Breast epithelium (tissue), 4 donors: ENCODE measurements around the gene CCDC3. TPM values are rescaled to one million over a fixed set of nuclear protein-coding genes. Genes with fewer than 3 reads are reported as not detected.

Experiments used
- DNase-seq, 2 donors: peaks; one replicate each; pipeline ENCODE4 v3.0.0-alpha.2; 2019; ENCODE audit warnings: low spot score in 2 of 2
- H3K27ac ChIP-seq, 2 donors: fragments of 200-600 bp; sonication (generic) in 1 of 2; one replicate each; pipeline ENCODE4 v1.5.1; 2016 to 2019; ENCODE audit warnings: mild to moderate bottlenecking in 1 of 2
- H3K27me3 ChIP-seq, 2 donors: fragments of 200-600 bp; sonication (generic) in 1 of 2; one replicate each; pipeline versions ENCODE4 v1.5.1 to v1.6.0; 2017 to 2019; ENCODE audit warnings: control low read depth in 1 of 2, mild to moderate bottlenecking in 1 of 2
- H3K36me3 ChIP-seq: fragments of 200-600 bp; one replicate; pipeline ENCODE4 v1.5.1; 2019
- H3K4me1 ChIP-seq, 2 donors: fragments of 200-600 bp; sonication (generic); one replicate each; pipeline ENCODE4 v1.5.1; 2016 to 2019; ENCODE audit warnings: control low read depth in 1 of 2
- H3K4me3 ChIP-seq, 3 donors: fragments of 200-600 bp; sonication (generic); 1 replicate in 2 of 3; 2 replicates in 1 of 3; pipeline ENCODE4 v1.5.1; 2016 to 2019; ENCODE audit warnings: mild to moderate bottlenecking in 3 of 3, moderate library complexity in 2 of 3
- H3K9me3 ChIP-seq, 2 donors: fragments of 200-600 bp; sonication (generic) in 1 of 2; one replicate each; pipeline ENCODE4 v1.5.1; 2016 to 2019; ENCODE audit warnings: control low read depth in 1 of 2
- POLR2A ChIP-seq: fragments of 450-650 bp; IDR thresholded peaks from one replicate; pipeline ENCODE4 v1.6.1; 2016; ENCODE audit warnings: antibody characterized with exemption, mild to moderate bottlenecking, moderate library complexity
- POLR2AphosphoS5 ChIP-seq, 3 donors: sonication (generic); formaldehyde crosslinking; IDR thresholded peaks; one replicate each; pipeline ENCODE4 v1.6.1; 2017; ENCODE audit warnings: antibody characterized with exemption in 3 of 3
- intact Hi-C: fragments of 100-400 bp; cut with DNase I; formaldehyde crosslinking; loops from one replicate; pipeline ENCODE4 v1.15.1; 2023; ENCODE audit warnings: low total_unique reads
- total RNA-seq, 3 donors: library from RNA; depleted of rRNA; stranded (reverse); fragments of >200 nt; gene quantifications; one replicate each; pipeline ENCODE4 v1.1.0, GENCODE V29; 2016
- TF ChIP-seq, protein P1 (sequence below), 3 donors: fragments of 450-650 bp; IDR thresholded peaks; one replicate each; pipeline ENCODE4 v1.5.1; 2016 to 2017; ENCODE audit warnings: antibody characterized with exemption in 3 of 3, mild to moderate bottlenecking in 3 of 3, moderate library complexity in 3 of 3

Gene CCDC3
- total RNA-seq, 3 donors from 2014 or later: 8.2 to 13.0 (median 9.8) TPM

DNA sequence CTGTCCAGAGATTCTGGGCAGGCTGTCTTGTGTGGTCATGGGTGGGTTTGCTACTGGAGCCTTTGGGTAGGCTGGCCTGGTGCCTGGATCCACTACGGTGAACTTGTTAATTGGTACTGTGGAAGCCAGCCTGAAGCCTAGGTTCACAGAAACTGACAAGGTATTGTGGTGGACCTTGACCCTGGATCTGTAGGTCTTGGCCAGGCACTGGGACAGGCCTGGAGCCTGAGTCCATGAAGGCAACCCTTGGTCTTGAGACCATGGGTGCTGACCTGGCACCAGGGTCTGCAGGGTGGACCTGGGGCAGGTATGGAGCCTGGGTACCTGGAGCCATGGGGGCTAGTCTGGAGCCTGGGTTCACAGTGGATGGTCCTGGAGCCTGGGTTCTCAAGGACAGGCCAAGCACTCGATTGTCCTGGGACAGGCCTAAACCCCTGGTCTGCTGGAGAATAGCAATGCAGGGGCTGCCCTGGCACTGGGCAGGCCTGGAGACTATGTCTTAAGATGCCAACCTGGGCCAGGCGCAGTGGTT lies 85.8 kb downstream of the CCDC3 start:
- Histone ChIP-seq H3K27me3 (no peaks in the 10 kb centered on the region), H3K4me1 (no peaks in the 10 kb centered on the region), H3K9me3 (no peaks in the 10 kb centered on the region), H3K4me3 (no peak overlapping the region), H3K36me3 (no peaks in the 10 kb centered on the region), H3K27ac (no peak overlapping the region)
- TF ChIP-seq, protein P1, sequence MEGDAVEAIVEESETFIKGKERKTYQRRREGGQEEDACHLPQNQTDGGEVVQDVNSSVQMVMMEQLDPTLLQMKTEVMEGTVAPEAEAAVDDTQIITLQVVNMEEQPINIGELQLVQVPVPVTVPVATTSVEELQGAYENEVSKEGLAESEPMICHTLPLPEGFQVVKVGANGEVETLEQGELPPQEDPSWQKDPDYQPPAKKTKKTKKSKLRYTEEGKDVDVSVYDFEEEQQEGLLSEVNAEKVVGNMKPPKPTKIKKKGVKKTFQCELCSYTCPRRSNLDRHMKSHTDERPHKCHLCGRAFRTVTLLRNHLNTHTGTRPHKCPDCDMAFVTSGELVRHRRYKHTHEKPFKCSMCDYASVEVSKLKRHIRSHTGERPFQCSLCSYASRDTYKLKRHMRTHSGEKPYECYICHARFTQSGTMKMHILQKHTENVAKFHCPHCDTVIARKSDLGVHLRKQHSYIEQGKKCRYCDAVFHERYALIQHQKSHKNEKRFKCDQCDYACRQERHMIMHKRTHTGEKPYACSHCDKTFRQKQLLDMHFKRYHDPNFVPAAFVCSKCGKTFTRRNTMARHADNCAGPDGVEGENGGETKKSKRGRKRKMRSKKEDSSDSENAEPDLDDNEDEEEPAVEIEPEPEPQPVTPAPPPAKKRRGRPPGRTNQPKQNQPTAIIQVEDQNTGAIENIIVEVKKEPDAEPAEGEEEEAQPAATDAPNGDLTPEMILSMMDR (IDR thresholded peaks at IDR 0.05): no peak
- no peak for TF ChIP-seq POLR2AphosphoS5 (IDR thresholded peaks at IDR 0.05)
- no peak for TF ChIP-seq POLR2A
- no peak for DNase-seq
- intact Hi-C loops: no loop called here

DNA sequence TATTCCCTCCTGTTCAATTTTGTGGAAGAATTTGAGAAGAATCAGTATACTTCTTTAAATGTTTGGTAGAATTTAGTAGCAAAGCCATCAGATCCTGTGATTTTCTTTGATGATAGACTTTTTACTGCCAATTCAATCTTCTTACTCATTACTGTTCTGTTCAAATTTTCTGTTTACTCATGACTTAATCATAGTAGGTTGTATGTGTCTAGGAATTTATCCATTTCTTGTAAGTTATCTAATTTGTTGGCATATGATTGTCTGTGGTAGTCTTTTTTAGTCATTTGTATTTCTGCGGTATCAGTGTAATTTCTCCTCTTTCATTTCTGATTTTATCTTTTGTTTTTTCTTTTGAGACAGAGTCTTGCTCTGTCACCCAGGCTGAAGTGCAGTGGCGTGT lies 87.4 kb downstream of the CCDC3 start:
- Histone ChIP-seq H3K4me1 (no peaks in the 10 kb centered on the region), H3K27me3 (no peaks in the 10 kb centered on the region), H3K36me3 (no peaks in the 10 kb centered on the region), H3K4me3 (no peak overlapping the region), H3K27ac (no peak overlapping the region), H3K9me3 (no peaks in the 10 kb centered on the region)
- TF ChIP-seq POLR2AphosphoS5 (IDR thresholded peaks at IDR 0.05) (no peak), POLR2A (no peak)
- TF ChIP-seq, protein P1 (IDR thresholded peaks at IDR 0.05): no peak
- DNase-seq: no peak
- intact Hi-C loops: no loop called here

DNA sequence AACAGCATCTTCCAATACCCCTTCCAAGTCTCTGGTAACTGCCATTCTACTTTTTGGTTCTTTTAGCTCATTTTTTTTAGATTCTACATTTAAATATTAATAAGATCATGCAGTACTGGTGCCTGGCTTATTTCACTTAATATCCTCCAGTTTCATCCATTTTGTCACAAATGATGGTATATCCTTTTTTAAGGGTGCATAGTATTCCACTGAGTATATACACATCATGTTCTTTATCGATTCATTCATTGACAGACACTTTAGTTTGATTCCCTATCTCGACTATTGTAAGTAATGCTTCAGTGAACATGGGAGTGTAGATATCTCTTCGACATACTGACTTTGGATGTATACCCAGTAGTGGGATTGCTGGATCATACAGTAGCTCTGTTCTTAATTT lies 89.7 kb downstream of the CCDC3 start:
- Histone ChIP-seq H3K4me1 (no peaks in the 10 kb centered on the region), H3K27ac (no peak overlapping the region), H3K9me3 (no peaks in the 10 kb centered on the region), H3K36me3 (no peaks in the 10 kb centered on the region), H3K4me3 (no peak overlapping the region), H3K27me3 (no peaks in the 10 kb centered on the region)
- intact Hi-C loops: no loop called here
- TF ChIP-seq, protein P1 (IDR thresholded peaks at IDR 0.05): no peak
- no peak for TF ChIP-seq POLR2AphosphoS5 (IDR thresholded peaks at IDR 0.05)
- no peak for DNase-seq

GRCh38 chr10:12910835-12911234 lies 90.7 kb downstream of the CCDC3 start:
- intact Hi-C loops: no loop called here
- no peaks in the 10 kb centered on the region for H3K27me3 ChIP-seq
- H3K4me1 ChIP-seq: no peaks in the 10 kb centered on the region
- H3K27ac ChIP-seq: no peak overlapping the region
- H3K9me3 ChIP-seq: no peaks in the 10 kb centered on the region
- H3K4me3 ChIP-seq: no peak overlapping the region
- TF ChIP-seq POLR2A (no peak), POLR2AphosphoS5 (IDR thresholded peaks at IDR 0.05) (no peak)
- TF ChIP-seq, protein P1 (IDR thresholded peaks at IDR 0.05): no peak
- DNase-seq: no peak
- H3K36me3 ChIP-seq: no peaks in the 10 kb centered on the region

DNA sequence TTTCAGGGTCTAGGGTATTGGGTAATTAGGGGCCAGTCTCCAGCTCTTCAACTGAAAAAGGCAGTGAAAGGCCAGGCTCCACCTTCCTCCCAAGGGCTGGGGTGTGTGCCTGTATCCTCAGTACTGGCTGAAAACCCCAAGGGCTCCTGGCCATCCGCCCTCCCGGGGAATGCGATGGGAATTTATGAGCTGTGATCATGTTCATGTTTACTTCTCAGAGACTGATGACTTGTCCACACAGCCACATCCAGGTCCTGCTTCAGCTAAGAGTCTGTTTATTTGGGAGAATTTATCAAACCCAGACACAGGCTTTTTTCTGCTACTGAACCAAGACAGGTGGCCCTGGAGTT lies 91.7 kb downstream of the CCDC3 start:
- H3K36me3 ChIP-seq: no peaks in the 10 kb centered on the region
- DNase-seq: no peak
- intact Hi-C loops: no loop called here
- H3K9me3 ChIP-seq: no peaks in the 10 kb centered on the region
- no peaks in the 10 kb centered on the region for H3K4me1 ChIP-seq
- no peaks in the 10 kb centered on the region for H3K27me3 ChIP-seq
- no peak overlapping the region for H3K4me3 ChIP-seq
- TF ChIP-seq, protein P1 (IDR thresholded peaks at IDR 0.05): no peak
- no peak for TF ChIP-seq POLR2AphosphoS5 (IDR thresholded peaks at IDR 0.05)
- no peak for TF ChIP-seq POLR2A
- H3K27ac ChIP-seq: no peak overlapping the region
